OCI-LY3 (cell line): Measurements from ENCODE around the gene ACAD11.
A peak's percentile ranks its signal among the peaks of the same experiment; 100 is the strongest.
"Not testable (repeated sequence)": the region's sequence is repeated elsewhere in the genome, so short reads cannot be mapped to it uniquely, and the experiment has no call there.

Source experiments
- H2AFZ ChIP-seq: fragments of 200-600, 300-600 bp; shearing (Covaris generic); 2 replicates; pipeline ENCODE4 v1.6.0; 2014; ENCODE audit warnings: antibody characterized with exemption, low read depth, low read length
- H3K27ac ChIP-seq: fragments of 200-600, 300-600 bp; sonication (generic); 2 replicates; pipeline ENCODE4 v1.5.1; 2014; ENCODE audit warnings: mild to moderate bottlenecking, low read length, moderate library complexity, mixed read lengths
- H3K27me3 ChIP-seq: fragments of 200-600, 300-600 bp; sonication (generic); 2 replicates; pipeline ENCODE4 v1.6.1; 2014; ENCODE audit warnings: low read depth, low read length, mixed read lengths
- H3K36me3 ChIP-seq: fragments of 200-600, 300-600 bp; sonication (generic); replicated peaks from 2 replicates; pipeline ENCODE3; 2014; ENCODE audit warnings: low read depth, low read length, mixed read lengths
- H3K4me1 ChIP-seq: fragments of 300-600, 200-600 bp; sonication (generic); 2 replicates; pipeline ENCODE4 v1.6.1; 2014; ENCODE audit warnings: low read length, mixed read lengths
- H3K4me2 ChIP-seq: fragments of 200-600, 300-600 bp; sonication (generic); 2 replicates; pipeline ENCODE4 v1.6.1; 2014; ENCODE audit warnings: low read length, mixed read lengths
- H3K4me3 ChIP-seq: fragments of 300-600, 200-600 bp; sonication (generic); 2 replicates; pipeline ENCODE4 v1.5.1; 2014; ENCODE audit warnings: antibody characterized with exemption, mild to moderate bottlenecking, low read length, moderate library complexity
- H3K79me2 ChIP-seq: fragments of 300-600, 200-600 bp; shearing (Covaris generic); 2 replicates; pipeline ENCODE4 v1.6.1; 2014; ENCODE audit warnings: mild to moderate bottlenecking, low read length, mixed read lengths
- H3K9ac ChIP-seq: fragments of 300-600, 200-600 bp; shearing (Covaris generic); 2 replicates; pipeline ENCODE4 v1.6.0; 2014; ENCODE audit warnings: mild to moderate bottlenecking, low read length, moderate library complexity
- H3K9me3 ChIP-seq: fragments of 200-600, 300-600 bp; shearing (Covaris generic); 2 replicates; pipeline ENCODE4 v1.6.1; 2014; ENCODE audit warnings: low read length, mixed read lengths; ENCODE audit not compliant: insufficient read depth
- H4K20me1 ChIP-seq: fragments of 200-600, 300-600 bp; sonication (generic); 2 replicates; pipeline ENCODE4 v1.6.1; 2016; ENCODE audit warnings: low read length, mixed read lengths; ENCODE audit not compliant: insufficient read depth
- EZH2phosphoT487 ChIP-seq: fragments of 200-600 bp; shearing (Covaris generic); IDR thresholded peaks from 2 replicates; pipeline ENCODE4 v1.6.1; 2018; ENCODE audit warnings: antibody characterized with exemption, mixed run types, low read depth
- TF ChIP-seq, protein P1 (sequence below): fragments of 200-600, 300-600 bp; sonication (generic); IDR thresholded peaks from 2 replicates; pipeline ENCODE4 v1.5.1; 2014; ENCODE audit warnings: antibody characterized with exemption, low read length, low read depth

Gene ACAD11

DNA sequence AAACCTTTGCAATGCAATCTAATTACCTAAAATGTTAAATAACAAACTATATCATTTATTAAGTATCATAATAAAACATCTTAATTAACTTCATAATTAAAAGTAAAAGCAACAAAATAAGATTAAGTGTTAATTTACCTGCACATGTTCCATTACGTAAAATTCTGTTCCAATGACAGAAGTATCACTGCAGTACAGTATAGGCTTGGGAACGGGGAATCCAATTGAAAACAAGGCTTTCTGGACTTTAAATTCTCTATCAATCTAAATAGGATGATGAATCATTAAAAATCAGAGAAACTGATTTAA lies 17.1 kb downstream of the ACAD11 start:
- no peaks in the 10 kb centered on the region for H3K4me1 ChIP-seq
- TF ChIP-seq, protein P1, sequence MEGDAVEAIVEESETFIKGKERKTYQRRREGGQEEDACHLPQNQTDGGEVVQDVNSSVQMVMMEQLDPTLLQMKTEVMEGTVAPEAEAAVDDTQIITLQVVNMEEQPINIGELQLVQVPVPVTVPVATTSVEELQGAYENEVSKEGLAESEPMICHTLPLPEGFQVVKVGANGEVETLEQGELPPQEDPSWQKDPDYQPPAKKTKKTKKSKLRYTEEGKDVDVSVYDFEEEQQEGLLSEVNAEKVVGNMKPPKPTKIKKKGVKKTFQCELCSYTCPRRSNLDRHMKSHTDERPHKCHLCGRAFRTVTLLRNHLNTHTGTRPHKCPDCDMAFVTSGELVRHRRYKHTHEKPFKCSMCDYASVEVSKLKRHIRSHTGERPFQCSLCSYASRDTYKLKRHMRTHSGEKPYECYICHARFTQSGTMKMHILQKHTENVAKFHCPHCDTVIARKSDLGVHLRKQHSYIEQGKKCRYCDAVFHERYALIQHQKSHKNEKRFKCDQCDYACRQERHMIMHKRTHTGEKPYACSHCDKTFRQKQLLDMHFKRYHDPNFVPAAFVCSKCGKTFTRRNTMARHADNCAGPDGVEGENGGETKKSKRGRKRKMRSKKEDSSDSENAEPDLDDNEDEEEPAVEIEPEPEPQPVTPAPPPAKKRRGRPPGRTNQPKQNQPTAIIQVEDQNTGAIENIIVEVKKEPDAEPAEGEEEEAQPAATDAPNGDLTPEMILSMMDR = no peak
- TF ChIP-seq EZH2phosphoT487 = no peak
- peaks cover 3% of the 10 kb centered on the region for H3K36me3 ChIP-seq
- H3K4me2 ChIP-seq = no peak overlapping the region
- H3K4me3 ChIP-seq = no peak overlapping the region
- H3K9me3 ChIP-seq = no peaks in the 10 kb centered on the region
- H3K9ac ChIP-seq = no peak overlapping the region
- no peak overlapping the region for H2AFZ ChIP-seq
- no peaks in the 10 kb centered on the region for H3K79me2 ChIP-seq
- 0 out of 2 replicates have a peak, but pooled peaks cover 5% of the 10 kb centered on the region for H4K20me1 ChIP-seq
- H3K27ac ChIP-seq = no peak overlapping the region
- H3K27me3 ChIP-seq = no peaks in the 10 kb centered on the region

GRCh38 chr3:132641837-132642538 lies 17.6 kb downstream of the ACAD11 start:
- no peak for TF ChIP-seq EZH2phosphoT487
- TF ChIP-seq, protein P1 = peak; percentile 67
- Histone ChIP-seq H3K27me3 (no peaks in the 10 kb centered on the region), H3K36me3 (peaks cover 3% of the 10 kb centered on the region), H3K9me3 (no peaks in the 10 kb centered on the region), H3K4me1 (no peaks in the 10 kb centered on the region), H3K27ac (no peak overlapping the region), H3K4me3 (no peak overlapping the region), H3K79me2 (no peaks in the 10 kb centered on the region), H2AFZ (no peak overlapping the region), H3K9ac (no peak overlapping the region), H4K20me1 (no peaks in the 10 kb centered on the region), H3K4me2 (no peak overlapping the region)

- H2AFZ ChIP-seq, H3K4me2 ChIP-seq, H3K27me3 ChIP-seq, H3K4me1 ChIP-seq, H3K27ac ChIP-seq, H4K20me1 ChIP-seq, H3K9ac ChIP-seq, H3K79me2 ChIP-seq, H3K9me3 ChIP-seq, H3K4me3 ChIP-seq, H3K36me3 ChIP-seq: not testable (repeated sequence)
These were observed 18.2 kb downstream of the ACAD11 start for GRCh38 chr3:132641427-132641826.

- H3K4me1 ChIP-seq = no peaks in the 10 kb centered on the region
- H3K9ac ChIP-seq = no peak overlapping the region
- H3K4me3 ChIP-seq = no peak overlapping the region
- H3K36me3 ChIP-seq = peaks cover 6% of the 10 kb centered on the region
- H3K9me3 ChIP-seq = no peaks in the 10 kb centered on the region
- H3K27me3 ChIP-seq = no peaks in the 10 kb centered on the region
- H3K4me2 ChIP-seq = no peak overlapping the region
- H3K27ac ChIP-seq = no peak overlapping the region
- TF ChIP-seq, protein P1 = no peak
- no peak for TF ChIP-seq EZH2phosphoT487
- H3K79me2 ChIP-seq = no peaks in the 10 kb centered on the region
- H2AFZ ChIP-seq = no peak overlapping the region
- H4K20me1 ChIP-seq = no peaks in the 10 kb centered on the region
These were observed 20.9 kb downstream of the ACAD11 start for GRCh38 chr3:132638706-132639105.
